Activated CD4-positive, alpha-beta memory T cell treated with anti-CD3 and anti-CD28 coated beads, Interleukin-2, amount 10 ng/mL, durations not matched to agents 7 days and 5 days (primary cell): ENCODE results near the gene ISG20L2. TPM values are rescaled to one million over a fixed set of nuclear protein-coding genes. Genes with fewer than 3 reads are reported as not detected.
A peak's percentile ranks its signal among the peaks of the same experiment; 100 is the strongest.

ENCODE experiments used
- CTCF ChIA-PET: fragments of 350-600 bp; sonication (Branson Sonifier 250); formaldehyde crosslinking; loops from one replicate; lab custom pipeline; 2021; ENCODE audit warnings: antibody characterized with exemption, inconsistent platforms; lab: Charles Lee
- POLR2A ChIA-PET: fragments of 350-600 bp; sonication (Branson Sonifier 250); formaldehyde crosslinking; loops from one replicate; lab custom pipeline; 2021; ENCODE audit warnings: antibody characterized with exemption; lab: Charles Lee
- DNase-seq: peaks from one replicate; pipeline ENCODE4 v3.0.0-alpha.2; 2020
- H3K27ac Mint-ChIP-seq: one replicate; pipeline ENCODE4 v1.8.0; 2021; ENCODE audit warnings: mild to moderate bottlenecking, mixed read lengths
- H3K27me3 Mint-ChIP-seq: one replicate; pipeline ENCODE4 v1.8.0; 2021; ENCODE audit warnings: mixed read lengths
- H3K36me3 Mint-ChIP-seq: one replicate; pipeline ENCODE4 v1.8.0; 2021; ENCODE audit warnings: low read depth, mixed read lengths
- H3K4me1 Mint-ChIP-seq: one replicate; pipeline ENCODE4 v1.8.0; 2021; ENCODE audit warnings: mixed read lengths
- H3K4me3 Mint-ChIP-seq: one replicate; pipeline ENCODE4 v1.8.0; 2021; ENCODE audit warnings: mild to moderate bottlenecking, mixed read lengths
- H3K9me3 Mint-ChIP-seq: one replicate; pipeline ENCODE4 v1.8.0; 2021; ENCODE audit warnings: mixed read lengths
- total RNA-seq, 2 experiments: library from RNA; stranded (reverse); gene quantifications; one replicate each; pipeline ENCODE4 v1.2.3, GENCODE V29; 2021

ISG20L2 gene
- total RNA-seq, 2 experiments from 2014 or later: 42.0 to 43.3 TPM

DNA sequence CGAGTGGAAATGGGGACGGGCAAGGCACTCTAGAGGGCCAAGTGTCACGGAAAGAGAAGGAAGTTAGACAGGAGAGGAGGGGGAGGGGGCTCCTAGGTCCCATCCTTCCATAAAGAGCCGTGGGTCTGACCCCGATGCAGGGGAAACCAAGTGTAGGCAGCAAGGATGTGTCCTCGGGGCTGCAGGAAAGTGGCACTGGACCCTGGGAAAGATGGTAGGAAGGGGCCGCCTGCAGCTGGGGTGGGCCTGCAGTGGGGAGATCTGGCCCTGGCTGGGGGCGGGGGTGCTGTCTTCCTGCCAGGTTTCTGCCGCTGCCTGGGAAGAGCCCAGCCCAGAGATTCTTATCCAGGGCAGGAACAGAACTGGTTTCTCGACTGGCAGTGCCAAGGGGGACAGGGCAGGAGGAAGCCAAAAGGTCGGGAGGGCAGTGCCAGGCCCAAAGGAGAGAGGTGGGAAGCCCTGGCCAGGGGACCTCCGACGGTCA, 36.1 kb downstream of the ISG20L2 start:
- peaks cover 15% of the 10 kb centered on the region for H3K4me1 Mint-ChIP-seq
- no peak overlapping the region for H3K27ac Mint-ChIP-seq
- no peaks in the 10 kb centered on the region for H3K9me3 Mint-ChIP-seq
- POLR2A ChIA-PET: interaction anchor here (0.5 to 3.9 kb wide), 2 partner anchors 34 to 87 kb away, joined by 3 to 32 read pairs; partner anchors contain the start of genes ISG20L2 and METTL25B
- peaks cover 74% of the 10 kb centered on the region for H3K27me3 Mint-ChIP-seq
- no peak overlapping the region for H3K4me3 Mint-ChIP-seq
- CTCF ChIA-PET: interaction anchor here (1.2 to 11.7 kb wide), 4 partner anchors 13 to 199 kb away, joined by 4 to 212 read pairs (median 40); partner anchors contain the start of genes CRABP2, ISG20L2 and METTL25B
- no peak for DNase-seq
- no peaks in the 10 kb centered on the region for H3K36me3 Mint-ChIP-seq

DNA sequence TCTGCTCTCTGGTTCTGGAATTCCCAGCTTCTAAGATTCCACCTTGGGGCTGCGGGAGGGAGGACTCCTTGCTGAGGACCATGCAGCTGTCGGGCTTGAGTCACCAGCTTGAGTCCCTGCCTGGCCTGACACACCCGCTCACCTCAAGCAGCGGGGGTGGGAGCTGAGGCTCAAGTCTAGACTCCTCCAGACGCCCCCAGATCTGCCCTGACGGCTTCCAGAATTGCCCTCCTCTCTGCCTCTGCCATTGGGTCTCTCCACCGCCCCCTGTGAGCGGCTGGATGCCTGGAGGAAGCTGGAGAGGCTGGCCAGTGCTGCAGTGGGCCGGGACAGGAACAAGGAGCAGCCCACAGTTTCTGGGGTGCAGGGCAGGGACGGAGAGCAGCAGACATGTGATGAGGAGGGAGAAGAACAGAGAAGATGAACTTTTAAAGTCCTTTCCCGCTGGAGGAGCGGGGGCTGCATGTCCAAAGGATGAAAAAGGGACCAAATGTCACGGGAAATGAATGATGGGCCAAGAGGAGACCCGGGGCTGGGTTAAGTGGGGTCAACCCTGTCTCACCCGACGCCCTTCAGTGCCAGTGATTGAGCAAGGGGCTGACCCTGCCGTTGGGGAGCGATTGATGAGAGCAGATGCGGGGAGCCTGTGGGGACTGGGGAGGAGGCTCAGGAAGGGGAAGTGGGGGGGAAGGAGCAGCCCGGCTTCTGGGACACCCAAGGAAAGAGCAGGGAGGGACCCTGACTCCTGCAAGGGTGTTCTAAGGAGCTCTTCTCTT, 36.7 kb downstream of the ISG20L2 start:
- Mint-ChIP-seq H3K4me1 (peaks cover 15% of the 10 kb centered on the region), H3K27me3 (peaks cover 73% of the 10 kb centered on the region), H3K9me3 (no peaks in the 10 kb centered on the region), H3K27ac (no peak overlapping the region), H3K4me3 (no peak overlapping the region), H3K36me3 (no peaks in the 10 kb centered on the region)
- CTCF ChIA-PET: interaction anchor here (1.1 to 11.7 kb wide), 8 partner anchors 9 to 199 kb away, joined by 3 to 212 read pairs (median 24); partner anchors contain the start of genes CRABP2, ISG20L2, METTL25B and NTRK1
- POLR2A ChIA-PET: interaction anchor here (0.5 to 3.9 kb wide), 4 partner anchors 13 to 86 kb away, joined by 3 to 32 read pairs (median 8); partner anchors contain the start of genes CRABP2, ISG20L2 and METTL25B
- no peak for DNase-seq

DNA sequence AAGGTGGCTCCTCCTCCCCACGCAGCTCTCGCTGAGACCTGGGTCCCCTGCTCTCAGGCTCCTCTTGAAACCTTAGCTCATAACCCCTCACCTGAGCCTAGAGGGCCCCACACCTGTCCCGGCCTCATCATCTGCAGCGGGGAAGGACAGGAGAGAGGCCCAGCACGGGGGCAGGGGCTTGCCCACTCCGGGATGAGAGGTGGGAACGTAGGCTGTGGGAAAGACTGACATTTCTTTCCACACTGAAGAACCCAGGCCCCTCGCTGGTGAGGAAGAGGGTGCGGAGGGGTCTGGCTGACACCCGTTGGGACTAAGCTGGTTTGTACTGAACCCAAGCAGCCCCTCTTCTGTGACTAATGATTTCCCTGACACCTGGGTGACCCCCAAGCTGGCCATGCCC, 37.4 kb downstream of the ISG20L2 start:
- Mint-ChIP-seq H3K9me3 (no peaks in the 10 kb centered on the region), H3K36me3 (no peaks in the 10 kb centered on the region), H3K27me3 (peaks cover 68% of the 10 kb centered on the region), H3K27ac (no peak overlapping the region), H3K4me1 (peaks cover 15% of the 10 kb centered on the region), H3K4me3 (no peak overlapping the region)
- CTCF ChIA-PET: interaction anchor here (1.1 to 11.7 kb wide), 11 partner anchors 9 to 200 kb away, joined by 3 to 212 read pairs (median 26); partner anchors contain the start of genes CRABP2, ISG20L2, METTL25B and NES
- POLR2A ChIA-PET: interaction anchor here (1.6 to 3.9 kb wide), 4 partner anchors 14 to 61 kb away, joined by 5 to 32 read pairs (median 8); partner anchors contain the start of genes CRABP2, ISG20L2 and METTL25B
- no peak for DNase-seq

DNA sequence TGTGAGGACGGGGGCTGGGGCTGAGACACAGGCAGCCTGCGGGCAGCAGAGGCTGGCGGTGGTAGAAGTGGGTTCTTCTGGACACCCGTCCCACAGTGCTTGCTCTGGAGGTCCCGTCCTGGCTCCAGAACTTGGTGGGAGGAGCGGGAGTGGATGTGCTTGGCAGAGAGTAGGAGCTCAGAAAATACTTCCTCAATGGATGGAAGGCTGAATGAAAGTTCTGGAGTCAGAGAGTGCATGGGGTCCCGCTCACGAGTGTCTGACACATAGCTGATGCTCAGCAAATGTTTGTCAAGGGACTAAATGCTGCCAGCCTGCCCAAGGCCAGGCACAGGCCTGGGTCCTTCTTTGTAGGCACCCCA, 37.9 kb downstream of the ISG20L2 start:
- CTCF ChIA-PET: interaction anchor here (1.2 to 11.7 kb wide), 18 partner anchors 8 to 268 kb away, joined by 3 to 212 read pairs (median 16); partner anchors contain the start of genes CRABP2, INSRR, ISG20L2 and METTL25B
- POLR2A ChIA-PET: interaction anchor here (1.2 to 3.9 kb wide), 6 partner anchors 15 to 118 kb away, joined by 3 to 32 read pairs (median 6); partner anchors contain the start of genes CRABP2, ISG20L2 and METTL25B
- no peak for DNase-seq
- peaks cover 15% of the 10 kb centered on the region for H3K4me1 Mint-ChIP-seq
- no peaks in the 10 kb centered on the region for H3K9me3 Mint-ChIP-seq
- no peak overlapping the region for H3K27ac Mint-ChIP-seq
- no peaks in the 10 kb centered on the region for H3K36me3 Mint-ChIP-seq
- peaks cover 68% of the 10 kb centered on the region for H3K27me3 Mint-ChIP-seq
- H3K4me3 Mint-ChIP-seq: no peak overlapping the region

DNA sequence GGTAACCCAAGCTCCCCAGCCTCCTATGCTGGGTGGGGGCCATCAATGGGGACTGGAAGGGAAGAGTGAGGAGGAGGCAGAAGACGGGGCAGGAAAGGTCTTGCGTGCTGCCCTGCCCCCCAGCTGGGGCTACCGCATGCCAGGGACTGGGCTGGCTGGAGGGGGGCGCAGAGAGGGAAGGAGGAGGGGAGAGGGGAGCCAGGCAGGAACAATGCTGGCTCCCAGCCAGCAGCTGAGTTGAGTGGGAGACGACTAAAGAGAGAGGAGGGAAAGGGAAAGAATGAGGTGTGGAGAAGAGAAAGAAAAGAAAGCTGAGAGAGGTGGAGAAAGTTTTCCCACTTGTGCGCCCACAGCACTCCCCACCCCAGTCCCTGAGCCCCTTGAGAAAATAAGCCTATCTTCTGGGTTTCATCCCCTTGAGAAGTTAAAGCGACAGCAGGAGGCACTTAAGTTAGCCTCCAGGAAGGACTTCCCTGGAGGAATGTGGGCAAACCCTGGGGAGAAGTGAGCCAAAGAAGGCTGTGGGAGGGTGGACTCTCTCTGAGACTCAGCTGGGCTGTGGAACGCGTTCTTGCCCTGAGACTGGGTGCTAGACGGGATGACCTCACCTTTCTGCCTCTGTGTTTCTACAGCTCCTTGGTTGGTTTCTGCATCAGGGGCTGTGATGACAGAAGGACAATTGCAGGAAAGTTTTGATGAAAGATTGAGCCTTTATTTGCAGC, 38.5 kb downstream of the ISG20L2 start:
- Mint-ChIP-seq H3K4me1 (peaks cover 15% of the 10 kb centered on the region), H3K27me3 (peaks cover 69% of the 10 kb centered on the region), H3K27ac (no peak overlapping the region), H3K9me3 (no peaks in the 10 kb centered on the region), H3K4me3 (no peak overlapping the region), H3K36me3 (no peaks in the 10 kb centered on the region)
- CTCF ChIA-PET: interaction anchor here (0.5 to 11.7 kb wide), 41 partner anchors 8 to 269 kb away, joined by 3 to 212 read pairs (median 4); partner anchors contain the start of genes CRABP2, INSRR, ISG20L2 and METTL25B
- POLR2A ChIA-PET: interaction anchor here (0.7 to 3.9 kb wide), 9 partner anchors 14 to 118 kb away, joined by 3 to 32 read pairs (median 5); partner anchors contain the start of genes CRABP2, ISG20L2 and METTL25B
- no peak for DNase-seq

DNA sequence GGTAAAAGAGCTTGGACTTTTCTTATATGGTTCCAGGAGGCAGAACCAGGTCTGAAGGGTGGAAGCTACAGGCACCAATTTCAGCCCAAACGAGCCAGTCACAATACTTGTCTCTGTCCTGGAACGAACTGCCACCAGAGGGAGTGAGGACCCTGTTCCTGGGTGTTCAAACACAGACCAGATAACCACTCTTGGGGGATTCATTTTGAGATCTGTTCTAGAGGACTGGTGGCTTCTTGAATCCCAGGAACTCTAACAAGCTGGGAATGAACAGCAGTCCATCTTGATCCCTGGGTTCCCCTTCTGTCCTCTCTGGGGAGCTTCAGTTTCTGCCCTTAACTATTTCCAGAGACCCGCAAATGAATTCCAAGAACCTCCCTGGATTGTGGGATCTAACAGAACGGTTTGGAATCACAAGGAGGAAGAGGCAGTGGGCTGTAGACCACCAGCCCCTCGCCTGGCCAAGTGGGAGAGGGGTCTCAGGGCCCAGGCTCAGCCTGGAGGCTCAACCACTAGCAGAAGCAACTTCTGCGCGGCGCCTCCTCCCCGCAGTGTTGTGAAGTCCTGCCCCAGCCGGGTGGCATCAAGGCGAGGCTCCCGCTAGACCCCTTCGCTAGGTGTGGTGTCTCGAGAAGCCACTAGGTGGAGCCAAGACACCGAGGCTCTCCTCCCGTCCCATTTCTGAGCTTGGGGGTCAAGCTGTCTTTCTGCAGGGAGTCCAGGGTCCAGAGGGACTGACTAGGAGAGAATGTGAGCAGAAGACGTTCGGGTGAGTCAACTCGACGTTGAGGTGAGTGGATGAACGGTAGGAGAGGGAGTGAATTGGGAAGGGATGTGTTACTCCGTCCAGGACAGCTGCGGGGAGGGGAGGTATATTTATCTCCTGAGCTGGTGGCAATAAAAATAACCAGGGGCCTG, 39.3 kb downstream of the ISG20L2 start:
- no peak overlapping the region for H3K4me3 Mint-ChIP-seq
- POLR2A ChIA-PET: interaction anchor here (0.7 to 3.9 kb wide), 9 partner anchors 13 to 119 kb away, joined by 3 to 32 read pairs (median 5); partner anchors contain the start of genes CRABP2, ISG20L2 and METTL25B
- H3K36me3 Mint-ChIP-seq: no peaks in the 10 kb centered on the region
- peaks cover 65% of the 10 kb centered on the region for H3K27me3 Mint-ChIP-seq
- H3K27ac Mint-ChIP-seq: no peak overlapping the region
- peaks cover 21% of the 10 kb centered on the region for H3K4me1 Mint-ChIP-seq
- CTCF ChIA-PET: interaction anchor here (0.5 to 11.7 kb wide), 45 partner anchors 7 to 270 kb away, joined by 3 to 212 read pairs (median 4); partner anchors contain the start of genes CRABP2, INSRR, ISG20L2 and METTL25B
- peak; percentile 76 for DNase-seq
- H3K9me3 Mint-ChIP-seq: no peaks in the 10 kb centered on the region

DNA sequence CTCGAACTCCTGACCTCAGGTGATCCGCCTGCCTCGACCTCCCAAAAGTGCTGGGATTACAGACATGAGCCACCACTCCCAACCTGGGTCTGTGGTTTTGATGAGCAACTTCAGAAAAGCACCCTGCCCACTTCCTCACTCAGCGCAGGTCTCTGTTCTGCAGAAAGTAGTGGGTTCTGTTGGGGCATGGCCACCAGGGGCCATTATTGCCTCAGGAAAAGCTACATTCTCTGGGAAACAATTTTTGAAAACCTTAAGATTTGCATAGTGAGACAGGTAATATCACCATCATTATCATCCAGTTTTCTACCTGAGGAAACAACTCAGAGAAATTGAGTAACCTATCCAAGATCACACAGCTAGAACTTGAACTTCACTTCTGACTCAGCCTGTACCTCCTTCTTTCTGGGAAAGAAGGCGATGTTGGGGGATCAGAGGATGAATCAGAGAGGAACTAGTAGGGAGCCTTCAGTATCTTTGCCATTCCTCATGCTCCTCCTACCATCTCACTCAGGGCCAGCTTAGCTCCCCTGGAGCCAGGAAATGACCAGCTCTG, 44.3 kb downstream of the ISG20L2 start:
- Mint-ChIP-seq H3K27ac (peak overlapping the region; percentile 40), H3K27me3 (peaks cover 43% of the 10 kb centered on the region), H3K9me3 (no peaks in the 10 kb centered on the region), H3K36me3 (no peaks in the 10 kb centered on the region), H3K4me3 (no peak overlapping the region), H3K4me1 (peaks cover 22% of the 10 kb centered on the region)
- CTCF ChIA-PET: interaction anchor here (0.6 to 11.7 kb wide), 15 partner anchors 8 to 397 kb away, joined by 3 to 212 read pairs (median 5); partner anchors contain the start of genes CRABP2, ISG20L2, METTL25B and NTRK1
- POLR2A ChIA-PET: interaction anchor here (0.7 to 1.7 kb wide), 4 partner anchors 22 to 67 kb away, joined by 3 to 9 read pairs (median 4); partner anchors contain the start of genes CRABP2, HDGF and METTL25B
- peak; percentile 63 for DNase-seq

DNA sequence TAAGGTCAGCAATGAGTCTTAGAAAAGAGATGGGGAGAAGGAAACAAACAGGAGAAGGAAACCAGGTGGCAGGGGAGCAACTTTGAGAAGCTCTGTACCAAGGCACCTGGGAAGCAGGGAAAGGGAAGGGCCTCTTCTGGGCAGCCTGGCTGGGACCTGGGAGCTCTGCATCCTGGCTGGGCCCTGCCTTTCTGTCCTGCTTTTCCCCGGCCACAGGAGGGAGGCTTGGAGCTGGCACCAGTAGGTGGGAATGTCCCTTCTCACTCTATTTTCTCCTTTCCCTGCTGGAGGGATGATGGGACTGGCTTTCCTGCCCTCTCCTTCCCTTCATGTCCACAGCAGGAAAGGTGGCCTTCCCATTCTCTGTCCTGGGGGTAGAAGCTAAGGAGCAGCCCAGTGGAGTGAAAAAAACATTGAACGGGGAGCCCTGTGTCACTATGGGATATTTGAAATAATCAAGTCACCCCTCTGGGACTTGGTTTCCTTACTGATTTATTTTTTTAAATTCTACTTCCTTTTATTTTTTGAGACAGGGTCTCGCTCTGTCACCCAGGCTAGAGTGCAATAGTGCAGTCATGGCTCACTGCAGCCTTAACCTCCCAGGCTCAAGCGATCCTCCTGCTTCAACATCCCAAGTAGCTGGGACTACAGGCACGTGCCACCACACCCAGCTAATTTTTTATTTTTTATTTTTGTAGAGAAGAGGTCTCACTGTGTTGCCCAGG, 46.2 kb downstream of the ISG20L2 start:
- peaks cover 49% of the 10 kb centered on the region for H3K27me3 Mint-ChIP-seq
- ChIA-PET POLR2A (interaction anchor here (0.9 kb wide), 1 partner anchor 9 kb away, joined by 3 read pairs; no protein-coding TSS in a partner anchor), CTCF (interaction anchor here (1.1 to 11.7 kb wide), 5 partner anchors 8 to 62 kb away, joined by 3 to 212 read pairs (median 8); partner anchors contain the start of genes ISG20L2, METTL25B and MRPL24)
- DNase-seq: no peak
- H3K9me3 Mint-ChIP-seq: no peaks in the 10 kb centered on the region
- H3K4me3 Mint-ChIP-seq: no peak overlapping the region
- H3K4me1 Mint-ChIP-seq: peaks cover 31% of the 10 kb centered on the region
- H3K36me3 Mint-ChIP-seq: no peaks in the 10 kb centered on the region
- no peak overlapping the region for H3K27ac Mint-ChIP-seq

DNA sequence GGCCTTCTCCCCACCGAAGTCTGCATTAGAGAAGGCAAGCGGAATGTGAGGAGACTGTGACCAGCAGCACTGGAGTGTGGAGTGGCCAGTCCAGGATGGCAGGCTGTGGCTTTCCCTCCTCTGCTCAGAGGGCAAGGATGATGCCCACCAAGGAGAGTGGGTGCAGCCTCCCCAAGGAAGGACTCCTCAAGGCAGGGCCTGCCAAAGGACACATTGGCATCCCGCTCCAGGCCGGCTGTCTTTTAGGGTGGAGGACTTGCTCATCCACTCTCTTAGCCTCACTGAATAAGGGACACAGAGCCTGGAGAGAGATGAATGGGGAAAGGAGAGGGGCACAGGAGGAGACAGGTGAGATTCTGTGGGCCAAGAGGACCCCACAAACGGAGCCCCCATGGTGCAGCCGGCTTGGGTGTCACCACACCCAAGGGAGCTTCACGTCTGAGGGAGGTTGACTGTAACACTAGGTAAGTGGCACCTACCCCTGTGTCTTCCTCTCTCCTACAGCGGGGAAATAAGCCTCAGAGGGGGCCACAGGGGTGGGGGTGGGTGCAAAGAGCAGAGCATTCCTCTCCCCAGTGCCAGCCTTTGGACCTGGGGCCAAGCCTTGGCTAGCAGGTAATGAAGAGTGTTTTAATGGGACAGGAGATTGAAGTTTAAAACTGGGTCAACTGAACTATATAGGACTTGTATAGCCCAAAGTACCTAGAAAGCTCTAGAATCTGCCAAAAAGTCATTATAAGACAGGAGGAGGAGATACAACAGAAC, 47.2 kb downstream of the ISG20L2 start:
- no peak for DNase-seq
- POLR2A ChIA-PET: interaction anchor here (0.9 kb wide), 1 partner anchor 8 kb away, joined by 3 read pairs; no protein-coding TSS in a partner anchor
- Mint-ChIP-seq H3K27me3 (peaks cover 51% of the 10 kb centered on the region), H3K36me3 (no peaks in the 10 kb centered on the region), H3K4me3 (no peak overlapping the region), H3K27ac (no peak overlapping the region), H3K4me1 (peaks cover 34% of the 10 kb centered on the region), H3K9me3 (no peaks in the 10 kb centered on the region)
- CTCF ChIA-PET: interaction anchor here (1.2 to 11.7 kb wide), 6 partner anchors 8 to 57 kb away, joined by 3 to 212 read pairs (median 26); partner anchors contain the start of genes ISG20L2 and METTL25B

DNA sequence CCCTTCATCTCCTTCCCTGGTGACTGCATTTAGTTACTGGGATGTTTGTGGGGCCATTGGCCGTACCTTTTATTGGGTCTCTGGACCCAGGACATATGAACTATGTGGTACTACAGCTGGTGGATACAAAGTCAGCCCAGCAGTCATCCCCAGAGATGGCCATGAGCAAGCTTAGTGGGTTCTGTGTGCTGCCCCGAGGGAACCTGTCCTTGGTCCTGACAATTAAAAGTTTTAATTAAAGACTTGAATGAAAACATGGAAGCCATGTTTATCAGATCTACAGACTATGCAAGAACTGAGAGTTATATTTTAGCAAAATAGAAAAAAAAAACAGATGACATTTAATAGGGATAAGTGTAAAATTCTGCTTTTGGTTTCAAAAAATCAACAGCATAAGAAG, 48.5 kb downstream of the ISG20L2 start:
- H3K4me1 Mint-ChIP-seq: peaks cover 34% of the 10 kb centered on the region
- no peaks in the 10 kb centered on the region for H3K9me3 Mint-ChIP-seq
- H3K27ac Mint-ChIP-seq: no peak overlapping the region
- H3K27me3 Mint-ChIP-seq: peaks cover 61% of the 10 kb centered on the region
- H3K4me3 Mint-ChIP-seq: no peak overlapping the region
- DNase-seq: no peak
- ChIA-PET CTCF (interaction anchor here (0.6 to 10.7 kb wide), 7 partner anchors 10 to 248 kb away, joined by 3 to 139 read pairs (median 4); no protein-coding TSS in a partner anchor), POLR2A (no interaction called here)
- no peaks in the 10 kb centered on the region for H3K36me3 Mint-ChIP-seq
